Epithelial cell of prostate (primary cell): Measurements from ENCODE around the gene SNRPA.

ENCODE experiments used
- DNase-seq: peaks from one replicate; pipeline ENCODE4 v3.0.0-alpha.2; 2011; ENCODE audit warnings: low read depth, low spot score
- H3K27ac ChIP-seq: fragments of 450-650 bp; 2 replicates; pipeline ENCODE4 v1.5.1; 2017; ENCODE audit warnings: mild to moderate bottlenecking

Gene SNRPA

GRCh38 chr19:40798683-40799557, 47.9 kb downstream of the SNRPA start, which contains the start of gene EGLN2:
EGLN2 (plus strand) TSS chr19:40799191; CDS start chr19:40800573, 1,382 bp downstream.
- H3K27ac ChIP-seq, result peak within 1 kb of the TSS; percentile 67
- DNase-seq, result peak; percentile 97

GRCh38 chr19:40799558-40800338, 48.7 kb downstream of the SNRPA start:
- DNase-seq, result no peak
- peak overlapping the region; percentile 67 for H3K27ac ChIP-seq

DNA sequence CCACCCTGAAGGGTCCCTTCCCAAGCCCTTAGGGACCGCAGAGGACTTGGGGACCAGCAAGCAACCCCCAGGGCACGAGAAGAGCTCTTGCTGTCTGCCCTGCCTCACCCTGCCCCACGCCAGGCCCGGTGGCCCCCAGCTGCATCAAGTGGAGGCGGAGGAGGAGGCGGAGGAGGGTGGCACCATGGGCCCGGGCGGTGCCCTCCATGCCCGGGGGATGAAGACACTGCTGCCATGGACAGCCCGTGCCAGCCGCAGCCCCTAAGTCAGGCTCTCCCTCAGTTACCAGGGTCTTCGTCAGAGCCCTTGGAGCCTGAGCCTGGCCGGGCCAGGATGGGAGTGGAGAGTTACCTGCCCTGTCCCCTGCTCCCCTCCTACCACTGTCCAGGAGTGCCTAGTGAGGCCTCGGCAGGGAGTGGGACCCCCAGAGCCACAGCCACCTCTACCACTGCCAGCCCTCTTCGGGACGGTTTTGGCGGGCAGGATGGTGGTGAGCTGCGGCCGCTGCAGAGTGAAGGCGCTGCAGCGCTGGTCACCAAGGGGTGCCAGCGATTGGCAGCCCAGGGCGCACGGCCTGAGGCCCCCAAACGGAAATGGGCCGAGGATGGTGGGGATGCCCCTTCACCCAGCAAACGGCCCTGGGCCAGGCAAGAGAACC, 49.5 kb downstream of the SNRPA start:
- H3K27ac ChIP-seq, result no peak overlapping the region
- no peak for DNase-seq

- H3K27ac ChIP-seq, result no peak overlapping the region
- DNase-seq, result no peak
These were observed 50.0 kb downstream of the SNRPA start for GRCh38 chr19:40800997-40801377.

DNA sequence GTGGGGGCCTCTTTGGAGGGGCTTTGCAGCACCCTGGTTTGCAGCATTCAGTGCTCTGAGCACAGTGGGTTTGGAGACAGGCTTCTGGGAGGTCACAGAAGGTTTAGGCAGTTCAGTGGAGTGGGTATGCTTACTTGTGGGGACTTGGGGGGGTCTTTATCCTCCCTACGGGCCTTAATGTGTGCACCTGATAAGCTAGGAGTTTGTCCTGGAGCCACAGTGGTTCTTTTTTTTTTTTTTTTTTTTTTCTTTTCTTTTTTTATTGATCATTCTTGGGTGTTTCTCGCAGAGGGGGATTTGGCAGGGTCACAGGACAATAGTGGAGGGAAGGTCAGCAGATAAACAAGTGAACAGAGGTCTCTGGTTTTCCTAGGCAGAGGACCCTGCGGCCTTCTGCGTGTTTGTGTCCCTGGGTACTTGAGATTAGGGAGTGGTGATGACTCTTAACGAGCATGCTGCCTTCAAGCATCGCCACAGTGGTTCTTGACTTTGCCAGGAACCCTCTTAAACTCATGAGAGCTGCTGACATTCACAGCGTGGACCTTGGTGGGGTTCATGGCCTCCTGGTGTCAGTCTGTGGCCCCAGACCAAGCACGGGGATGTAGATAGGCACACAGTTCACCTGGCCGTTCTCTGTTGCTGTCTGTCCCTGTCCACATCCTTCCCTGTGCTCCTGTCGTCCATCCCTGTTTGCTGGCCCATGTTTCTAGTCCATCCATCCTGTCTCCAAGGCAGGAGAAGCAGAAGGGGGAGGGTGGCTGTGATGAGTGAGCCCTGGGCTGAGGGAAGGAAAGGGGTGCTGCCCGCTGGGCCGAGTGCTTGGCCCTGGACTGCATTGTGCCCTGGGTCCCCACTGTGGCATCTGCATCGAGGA, 50.7 kb downstream of the SNRPA start:
- H3K27ac ChIP-seq, result no peak overlapping the region
- no peak for DNase-seq

GRCh38 chr19:40802300-40803169, 51.5 kb downstream of the SNRPA start:
- H3K27ac ChIP-seq, result no peak overlapping the region

GRCh38 chr19:40803170-40803856, 52.3 kb downstream of the SNRPA start:
- H3K27ac ChIP-seq, result no peak overlapping the region
- DNase-seq, result no peak

More at GRCh38 chr19:40802300-40803169, 51.5 kb downstream of the SNRPA start:
- no peak for DNase-seq

DNA sequence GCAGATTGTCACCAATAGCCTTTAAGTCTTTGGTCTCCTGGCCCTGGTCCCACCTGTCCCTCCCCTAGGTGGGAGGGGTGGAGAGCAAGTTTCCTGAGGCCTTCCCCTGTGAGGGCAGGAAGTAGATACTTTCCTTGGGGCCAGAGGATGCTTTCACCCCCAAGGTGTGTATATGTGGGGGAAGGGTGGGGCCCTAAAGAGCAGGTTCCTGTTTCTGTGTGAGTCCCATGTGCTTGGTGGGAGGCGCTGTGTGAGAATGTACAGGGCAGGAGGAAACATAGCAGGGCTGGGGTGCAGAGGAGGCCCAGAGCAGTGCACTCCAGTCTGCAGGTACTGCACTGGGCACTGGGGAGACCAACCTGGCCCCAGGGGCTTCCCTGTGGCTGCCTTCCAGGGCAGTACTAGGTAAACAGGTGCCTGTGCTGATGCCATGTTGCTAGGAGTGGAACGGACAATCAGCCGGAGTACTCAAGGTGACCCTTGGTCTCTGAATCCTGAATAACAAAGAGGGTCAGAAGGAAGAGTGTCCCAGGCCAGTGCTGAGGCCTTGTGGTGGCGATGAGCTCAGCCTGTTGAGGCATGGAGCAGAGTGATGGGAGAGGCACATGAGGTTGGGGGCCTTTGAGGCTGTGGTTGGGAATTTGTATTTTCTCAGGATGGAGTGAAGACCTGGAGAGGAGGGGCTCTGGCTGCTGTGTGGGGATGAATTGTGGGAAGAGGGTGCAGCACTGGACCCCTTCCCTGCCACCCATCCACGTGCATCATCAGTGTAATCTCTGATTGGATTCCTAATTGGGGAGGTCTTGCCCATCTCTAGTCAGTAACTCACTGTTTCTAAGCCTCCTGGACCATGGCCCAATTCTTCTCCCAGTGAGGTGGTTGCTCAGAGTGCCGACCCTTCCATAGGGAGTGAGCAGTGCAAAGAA, 53.1 kb downstream of the SNRPA start:
- H3K27ac ChIP-seq, result no peak overlapping the region
- no peak for DNase-seq

DNA sequence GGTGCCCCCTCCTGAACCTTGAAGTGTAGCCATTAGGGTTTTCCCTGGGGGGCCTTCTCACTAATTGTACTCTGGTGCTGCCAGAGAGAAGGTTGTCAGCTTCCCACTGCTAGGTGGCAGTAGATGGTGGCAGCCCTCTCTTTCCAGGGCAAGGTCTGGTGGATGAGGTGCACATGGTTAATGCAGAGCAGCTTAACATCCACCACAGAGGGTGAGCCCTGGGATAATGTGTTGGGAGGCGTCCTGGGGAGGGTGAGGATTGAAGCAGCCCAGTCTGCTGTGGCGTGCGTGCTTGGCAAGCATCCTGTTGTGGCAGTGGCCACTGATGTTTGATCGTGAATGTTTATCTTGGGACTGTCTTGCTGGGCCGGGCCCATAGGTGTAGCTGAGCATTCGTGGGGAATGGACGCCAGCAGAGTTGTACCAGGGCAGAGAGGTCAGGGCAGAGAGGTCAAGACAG, 53.8 kb downstream of the SNRPA start:
- no peak for DNase-seq
- no peak overlapping the region for H3K27ac ChIP-seq

DNA sequence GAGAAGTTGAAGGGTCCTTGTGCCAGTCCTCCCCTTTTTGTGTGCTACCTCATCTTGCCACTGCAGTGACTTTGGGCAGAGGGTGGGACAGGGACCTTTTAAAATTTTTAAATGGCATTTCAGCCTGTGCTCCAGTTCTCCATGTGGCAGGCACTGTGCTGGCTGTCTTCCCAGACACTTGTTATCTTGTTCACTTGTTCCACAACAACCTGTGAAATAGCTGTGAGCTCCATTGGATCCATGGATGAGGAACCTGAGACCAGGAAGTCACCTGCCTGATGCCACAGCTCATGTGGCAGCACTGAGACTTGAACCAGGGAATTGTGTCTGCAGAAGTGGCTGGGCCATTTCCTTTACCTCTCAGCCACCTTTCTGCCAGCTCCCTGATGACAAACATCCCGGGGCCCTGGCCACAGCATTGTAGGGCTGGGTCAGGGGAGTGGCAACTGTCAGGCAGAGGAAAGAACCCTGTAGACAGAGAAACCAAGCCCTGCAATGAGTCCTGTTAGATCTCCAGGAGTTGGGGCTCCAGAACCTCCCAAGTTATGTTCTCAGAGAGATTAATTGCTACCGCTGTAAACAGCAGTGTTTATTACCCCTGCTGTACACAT, 54.4 kb downstream of the SNRPA start:
- H3K27ac ChIP-seq, result no peak overlapping the region
- no peak for DNase-seq

GRCh38 chr19:40806423-40807146, 55.6 kb downstream of the SNRPA start:
- no peak for DNase-seq
- H3K27ac ChIP-seq, result no peak overlapping the region

- no peak overlapping the region for H3K27ac ChIP-seq
- no peak for DNase-seq
These were observed 56.4 kb downstream of the SNRPA start for GRCh38 chr19:40807147-40808020.

DNA sequence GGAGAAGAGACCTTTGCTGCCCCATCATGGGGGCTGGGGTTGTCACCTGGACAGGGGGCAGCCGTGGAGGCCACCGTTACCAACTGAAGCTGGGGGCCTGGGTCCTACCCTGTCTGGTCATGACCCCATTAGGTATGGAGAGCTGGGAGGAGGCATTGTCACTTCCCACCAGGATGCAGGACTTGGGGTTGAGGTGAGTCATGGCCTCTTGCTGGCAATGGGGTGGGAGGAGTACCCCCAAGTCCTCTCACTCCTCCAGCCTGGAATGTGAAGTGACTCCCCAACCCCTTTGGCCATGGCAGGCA, 57.0 kb downstream of the SNRPA start:
- no peak overlapping the region for H3K27ac ChIP-seq
- no peak for DNase-seq

DNA sequence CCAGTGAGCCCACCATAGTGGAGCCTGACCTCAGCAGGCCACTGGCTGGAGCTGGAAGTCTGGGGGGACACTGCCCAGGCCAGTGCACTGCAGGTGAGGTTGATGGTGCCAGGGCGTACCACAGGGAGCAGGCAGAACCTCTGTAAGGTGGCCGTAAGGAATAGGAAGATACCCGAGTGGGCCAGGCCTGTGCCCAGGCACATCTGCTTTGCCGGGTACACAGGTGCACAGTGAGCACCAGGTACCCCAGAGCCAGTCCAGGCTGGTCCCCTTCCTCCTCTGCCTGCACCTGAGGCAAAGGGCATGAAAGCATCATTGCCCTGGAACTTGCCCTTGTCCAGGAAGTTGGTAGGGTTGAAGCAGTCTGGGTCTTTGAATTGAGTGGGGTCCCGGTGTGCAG, 57.5 kb downstream of the SNRPA start:
- no peak overlapping the region for H3K27ac ChIP-seq
- no peak for DNase-seq

DNA sequence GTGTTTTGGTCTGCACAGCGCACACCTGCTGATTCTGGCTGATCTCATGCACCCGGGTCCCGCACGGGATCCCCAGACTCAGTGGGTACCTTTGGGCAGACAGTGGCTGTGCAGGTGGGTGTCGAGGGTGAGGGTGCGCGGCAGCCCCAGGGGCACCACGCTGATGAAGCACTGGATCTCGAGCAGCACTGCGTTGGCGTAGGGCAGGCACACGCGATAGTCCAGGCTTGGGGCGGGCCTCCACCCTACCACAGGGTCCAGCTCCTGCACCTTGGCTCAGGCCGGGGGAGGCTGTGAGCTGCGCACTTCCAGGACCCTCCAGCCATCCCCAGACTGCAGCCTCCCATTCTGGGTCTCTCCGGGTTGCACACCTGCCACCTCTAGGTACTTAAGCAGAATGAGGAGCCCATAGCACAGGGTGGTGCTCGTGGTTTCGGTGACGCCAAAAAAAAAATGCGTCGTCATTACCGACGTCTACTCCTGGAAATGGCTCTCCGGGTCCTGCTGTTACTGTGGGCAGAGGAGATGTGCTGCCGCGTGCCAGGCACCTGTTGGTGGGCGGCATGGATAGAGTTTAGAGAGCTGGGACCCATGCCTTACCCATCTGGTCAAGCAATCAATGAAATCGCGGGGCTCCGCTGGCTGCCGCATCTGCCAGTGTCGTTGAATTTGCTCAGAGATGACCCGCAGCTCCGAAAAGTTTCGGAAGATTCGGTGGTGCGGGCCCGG, 58.5 kb downstream of the SNRPA start:
- DNase-seq, result no peak
- H3K27ac ChIP-seq, result no peak overlapping the region
